HG03460 (cell line): ENCODE results near the gene SEMA4A.
"Not testable (repeated sequence)": the region's sequence is repeated elsewhere in the genome, so short reads cannot be mapped to it uniquely, and the experiment has no call there.

Source experiments
- ATAC-seq: cut with Tn5 transposase; IDR thresholded peaks from one replicate; pipeline ENCODE4 v1.9.1; 2021; ENCODE audit not compliant: unreplicated experiment

The SEMA4A gene

DNA sequence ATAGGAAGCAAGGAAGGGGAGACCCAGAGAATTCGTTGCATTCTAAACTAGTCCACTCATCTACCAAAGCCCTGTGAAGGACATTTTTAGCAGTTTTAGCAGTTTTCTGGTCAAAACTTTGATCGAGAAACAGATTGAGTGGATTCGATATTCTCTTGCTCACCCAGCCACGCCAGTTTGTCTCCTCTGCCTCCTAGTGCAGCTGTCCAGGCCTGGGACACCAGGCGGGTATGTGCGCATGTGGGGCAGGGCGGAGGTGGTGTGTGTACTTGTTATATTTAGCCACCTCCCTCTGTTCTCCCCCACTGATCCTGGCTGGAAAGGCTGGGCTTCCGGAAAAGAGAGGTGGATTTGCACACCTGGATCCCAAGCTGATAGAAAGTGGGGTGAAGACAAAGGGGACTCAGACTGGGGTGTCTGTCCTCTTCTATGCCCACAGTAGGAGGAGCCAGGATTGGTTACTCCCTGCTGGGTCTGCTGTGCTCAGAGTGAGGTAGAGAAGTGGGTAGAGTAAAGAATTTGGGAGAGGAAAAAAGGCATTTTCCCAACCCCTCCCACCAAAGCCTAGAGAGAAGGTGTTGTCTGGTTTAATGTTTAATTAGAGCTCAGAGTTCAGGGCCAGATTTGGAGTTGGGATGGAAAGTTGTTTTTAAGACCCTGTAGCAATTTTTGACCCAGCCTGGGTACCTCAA is 35.1 kb upstream of the SEMA4A start:
- ATAC-seq = no peak

DNA sequence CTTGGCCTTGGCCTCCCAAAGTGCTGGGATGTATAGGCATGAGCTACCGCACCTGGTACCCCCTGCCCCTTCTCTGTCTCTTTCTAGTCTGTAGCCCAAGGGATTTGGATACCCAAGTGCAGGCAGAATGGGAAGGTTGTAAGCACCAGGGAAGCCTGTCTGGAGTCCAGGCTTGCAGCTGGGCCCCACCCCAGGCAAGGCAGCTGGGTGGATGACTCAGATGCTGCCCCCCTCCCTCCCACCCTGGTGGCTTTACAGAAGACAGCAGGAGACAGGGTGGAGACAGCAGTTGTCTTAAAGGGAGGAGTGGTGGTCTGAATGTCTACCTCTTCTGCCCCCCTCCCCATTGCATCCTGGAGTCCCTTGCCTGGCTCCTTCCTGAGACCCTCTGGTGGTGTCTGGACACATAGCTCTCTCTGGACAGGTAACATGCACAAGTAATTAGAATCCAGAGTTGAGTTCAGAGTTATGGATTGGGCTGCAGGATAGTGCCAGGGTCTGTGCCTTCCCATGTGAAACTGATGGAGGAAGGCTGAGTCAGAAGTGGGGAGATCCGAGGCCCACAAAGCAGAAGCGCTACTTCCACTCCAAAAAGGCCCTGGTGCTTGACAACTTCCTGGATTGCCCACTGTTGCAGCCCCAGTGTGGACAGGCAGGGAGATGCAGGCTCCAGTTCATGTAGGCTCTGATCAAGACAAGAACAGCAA is 33.7 kb upstream of the SEMA4A start:
- ATAC-seq = no peak

DNA sequence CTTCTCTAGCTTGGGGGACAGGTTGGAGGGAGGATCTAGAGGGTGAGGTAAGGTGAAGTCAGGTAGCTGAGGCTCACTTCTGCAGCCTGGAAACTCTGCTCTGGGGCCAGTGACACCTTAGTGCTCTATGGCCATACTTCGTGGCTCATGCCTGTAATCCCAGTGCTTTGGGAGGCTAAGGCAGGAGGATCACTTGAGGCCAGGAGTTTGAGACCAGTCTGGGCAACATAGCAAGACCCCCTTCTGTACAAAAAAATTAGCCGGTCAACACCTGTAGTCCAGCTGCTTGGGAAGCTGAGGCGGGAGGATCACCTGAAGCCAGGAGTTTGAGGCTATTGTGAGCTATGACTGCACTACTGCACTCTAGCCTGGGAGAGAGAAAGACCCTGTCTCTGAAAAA is 33.1 kb upstream of the SEMA4A start:
- no peak for ATAC-seq

DNA sequence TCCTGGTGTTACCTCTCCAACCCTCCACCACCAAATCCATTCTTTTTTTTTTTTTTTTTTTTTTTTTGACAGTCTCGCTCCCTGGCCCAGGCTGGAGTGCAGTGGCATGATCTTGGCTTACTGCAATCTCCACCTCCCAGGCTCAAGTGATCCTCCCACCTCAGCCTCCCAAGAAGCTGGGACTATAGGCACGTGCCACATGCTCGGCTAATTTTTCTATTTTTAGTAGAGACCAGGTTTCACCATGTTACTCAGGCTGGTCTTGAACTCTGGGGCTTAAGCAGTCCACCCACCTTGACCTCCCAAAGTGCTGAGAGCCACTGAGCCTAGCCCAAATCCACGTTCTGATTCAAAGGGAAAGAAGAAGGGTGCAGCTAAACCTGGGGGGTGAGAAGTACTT is 32.4 kb upstream of the SEMA4A start:
- ATAC-seq = not testable (repeated sequence)

DNA sequence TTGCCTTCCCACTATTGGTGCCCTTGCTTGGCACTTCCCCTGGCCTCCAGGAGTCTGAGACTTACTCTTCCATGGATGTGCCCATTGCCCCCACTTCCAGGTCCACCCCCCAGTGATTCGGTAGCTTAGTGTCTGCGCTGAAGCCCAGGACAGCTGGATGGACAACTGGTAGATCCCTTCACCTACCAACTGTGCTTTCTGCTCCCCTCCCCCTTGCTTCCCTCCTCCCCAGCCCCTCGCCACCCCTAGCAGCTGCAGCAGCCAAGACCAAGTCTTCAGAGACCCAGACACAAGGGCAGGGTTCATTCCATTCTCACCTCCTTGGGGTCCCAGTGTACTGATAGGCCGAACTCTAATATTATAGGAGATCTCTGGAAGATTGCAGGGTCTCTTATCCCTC is 31.9 kb upstream of the SEMA4A start:
- ATAC-seq = no peak

DNA sequence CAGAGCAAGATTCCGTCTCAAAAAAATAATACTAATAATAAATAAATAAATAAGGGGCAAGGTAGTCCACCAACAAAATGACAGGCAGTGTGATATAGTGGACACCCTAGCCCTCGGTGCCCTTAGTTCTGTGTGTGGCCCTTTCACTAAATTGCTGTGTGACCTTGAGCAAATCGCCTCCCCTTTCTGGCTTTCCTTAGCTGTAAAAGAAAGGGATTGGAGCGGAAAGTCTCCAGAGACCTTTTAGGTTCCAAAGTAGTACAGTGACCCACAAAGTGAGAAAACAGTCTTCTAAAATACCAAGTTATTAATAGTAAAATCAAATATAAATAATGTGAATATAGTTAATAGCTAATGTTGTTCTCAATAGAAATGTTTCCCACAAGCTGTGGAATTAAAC is 31.3 kb upstream of the SEMA4A start:
- no peak for ATAC-seq

DNA sequence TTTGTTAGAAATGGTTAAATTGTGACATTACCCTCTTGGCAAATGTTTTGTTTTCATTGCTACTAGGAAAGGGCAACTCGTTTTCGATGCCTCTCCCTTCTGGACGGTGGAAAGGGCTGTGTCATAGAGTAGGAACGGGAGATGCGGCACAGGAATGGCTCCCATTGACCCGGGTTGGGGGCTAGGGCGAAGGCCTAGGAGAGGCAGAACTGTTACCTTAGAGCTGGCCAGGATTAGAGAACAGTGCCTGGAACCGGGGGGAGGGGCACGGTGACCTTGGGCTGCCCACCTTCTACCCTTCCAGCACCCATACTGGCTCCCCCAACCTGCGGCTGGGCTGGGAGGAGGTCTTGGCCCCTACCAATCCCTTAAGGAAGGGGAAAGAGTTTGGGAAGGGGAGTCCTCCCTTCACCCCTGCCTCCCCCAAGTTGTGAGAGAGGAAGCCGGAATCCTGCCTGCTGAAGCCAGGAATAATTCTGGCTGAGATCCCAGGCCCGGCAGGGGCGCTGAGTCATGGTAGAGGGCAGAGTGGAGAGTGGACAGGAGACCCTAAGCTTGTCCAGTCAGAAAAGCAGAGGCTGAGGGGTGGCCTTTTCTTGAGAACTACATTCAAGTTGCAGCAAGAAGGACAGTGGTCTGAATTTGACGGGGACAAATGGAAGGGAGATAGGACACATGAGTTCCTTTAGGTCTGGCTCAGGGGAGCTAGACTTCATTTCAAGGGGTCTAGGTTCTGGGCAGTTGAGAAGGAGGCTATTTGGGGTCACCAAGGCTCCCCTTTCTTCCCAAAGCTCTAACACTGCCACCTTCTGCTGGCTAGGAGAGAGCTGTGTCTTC is 30.6 kb upstream of the SEMA4A start:
- no peak for ATAC-seq

DNA sequence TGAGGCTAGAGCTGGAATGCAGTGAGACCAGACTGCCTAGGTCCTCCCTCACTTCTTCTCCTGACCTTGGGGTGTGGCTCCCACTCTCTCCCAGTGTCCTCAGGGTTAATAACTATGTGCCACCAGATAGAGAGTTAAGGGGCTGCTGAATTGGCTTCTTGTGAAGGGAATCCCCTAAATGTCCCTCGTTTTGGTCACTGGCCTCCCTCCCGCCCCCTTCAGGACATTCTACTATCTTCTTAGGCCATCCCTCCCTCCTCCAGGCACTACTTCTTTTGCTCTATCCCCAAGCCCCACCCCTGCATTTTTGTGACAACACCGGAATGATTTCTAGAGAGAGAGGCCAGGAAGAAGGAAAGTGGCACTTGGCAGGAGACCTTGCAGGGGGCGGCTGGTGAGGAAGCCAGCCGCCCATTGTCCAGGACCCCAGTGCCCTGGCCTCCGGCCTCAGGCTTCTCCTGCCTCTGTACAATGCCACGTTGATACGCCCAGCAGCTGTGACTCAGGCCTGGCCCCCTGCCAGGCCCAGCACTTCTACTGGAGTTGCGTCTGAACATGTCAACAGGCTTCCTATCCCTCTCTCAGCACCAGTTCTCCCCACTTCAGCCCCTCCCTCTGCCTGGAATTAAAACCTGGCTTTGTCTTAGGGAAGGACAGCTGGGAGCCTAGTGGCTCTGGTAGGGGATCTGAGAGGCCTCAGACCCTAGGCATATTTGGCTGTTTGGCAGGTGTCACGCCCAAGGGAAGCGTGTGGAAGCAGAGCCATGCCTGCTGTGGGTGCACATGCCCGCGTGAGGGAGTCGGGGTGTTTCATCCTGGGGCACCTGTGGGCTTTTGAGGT is 29.8 kb upstream of the SEMA4A start:
- ATAC-seq = no peak

DNA sequence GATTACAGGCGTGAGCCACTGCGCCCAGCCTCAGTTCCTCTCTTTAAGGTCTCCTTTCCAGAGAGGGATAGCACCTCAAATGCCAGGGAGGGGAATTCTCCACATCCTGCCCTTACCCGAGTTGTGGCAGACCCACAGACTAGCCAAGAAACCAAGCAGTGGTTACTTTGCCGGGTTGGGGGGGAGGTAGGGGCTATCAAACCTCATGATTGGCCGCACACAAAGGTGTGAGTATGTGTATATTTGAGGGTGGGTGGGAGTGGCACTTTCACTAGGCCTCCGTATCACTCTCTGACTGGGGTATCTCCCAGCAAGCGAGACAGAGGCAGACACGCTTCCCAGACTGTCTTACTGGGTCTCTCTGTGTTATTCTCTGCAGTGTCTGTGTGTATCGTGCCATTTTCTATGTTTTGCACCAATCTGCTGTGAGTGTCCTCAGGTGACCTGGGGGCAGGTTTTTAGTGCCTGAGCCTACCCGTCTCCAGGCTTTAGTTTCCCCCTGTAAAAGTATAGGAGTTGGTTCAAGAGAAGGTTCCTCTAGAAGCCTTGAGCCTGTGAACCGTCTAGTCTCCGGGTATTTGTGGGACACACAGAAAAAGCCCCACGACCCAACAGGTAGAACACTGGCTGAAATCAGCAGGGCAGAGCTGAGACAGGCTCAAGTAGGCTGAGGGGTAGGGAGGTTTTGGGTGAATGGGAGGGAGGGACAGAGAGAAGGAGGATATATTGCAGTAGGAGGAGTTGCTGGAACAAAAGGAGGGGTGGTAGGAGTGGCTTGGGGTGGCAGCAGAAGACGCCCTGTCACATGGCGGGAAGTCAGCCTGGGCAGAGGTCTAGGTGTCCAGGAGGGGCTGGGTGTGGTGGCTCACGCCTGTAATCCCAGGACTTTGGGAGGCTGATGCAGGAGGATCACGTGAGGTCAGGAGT is 28.6 kb upstream of the SEMA4A start:
- ATAC-seq = no peak

DNA sequence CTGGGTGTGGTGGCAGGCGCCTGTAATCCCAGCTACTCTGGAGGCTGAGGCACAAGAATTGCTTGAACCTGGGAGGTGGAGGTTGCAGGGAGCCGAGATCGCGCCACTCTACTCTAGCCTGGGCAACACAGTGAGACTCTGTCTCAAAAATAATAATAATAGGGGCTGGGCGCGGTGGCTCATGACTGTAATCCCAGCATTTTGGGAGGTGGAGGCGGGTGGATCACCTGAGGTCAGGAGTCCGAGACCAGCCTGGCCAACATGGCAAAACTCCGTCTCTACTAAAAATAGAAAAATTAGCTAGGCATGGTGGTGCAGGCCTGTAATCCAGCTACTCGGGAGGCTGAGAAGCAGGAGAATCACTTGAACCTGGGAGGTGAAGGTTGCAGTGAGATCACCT is 27.8 kb upstream of the SEMA4A start:
- ATAC-seq = not testable (repeated sequence)

DNA sequence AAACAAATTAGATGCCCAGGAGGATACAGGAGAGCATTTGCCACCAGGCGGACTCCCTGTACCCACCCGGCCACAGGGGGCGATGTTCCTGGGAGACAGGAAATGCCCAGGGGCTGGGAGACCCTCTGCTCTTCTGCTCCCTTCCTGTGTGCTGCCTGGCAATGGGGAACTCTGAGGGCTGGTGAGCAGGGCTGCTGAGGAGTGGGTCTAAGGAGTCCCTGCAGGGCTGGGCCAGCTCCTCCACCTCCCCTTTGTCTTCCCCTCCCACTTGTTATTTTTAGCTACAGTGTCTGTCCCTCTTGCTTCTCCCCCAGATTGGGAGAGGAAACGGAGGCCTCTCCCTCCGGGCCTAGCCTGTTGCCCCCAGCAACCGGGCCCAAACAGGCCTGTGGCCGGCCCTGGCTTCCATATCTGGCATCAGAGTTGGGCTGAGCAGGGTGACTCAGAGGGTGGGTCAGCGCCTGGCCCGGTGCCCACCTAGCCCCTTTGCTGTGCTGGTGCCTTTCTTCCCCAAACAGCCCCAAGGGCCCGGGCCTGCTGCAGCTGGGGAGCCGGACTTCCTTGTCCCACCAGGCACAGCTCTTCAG is 27.2 kb upstream of the SEMA4A start:
- peak; percentile 30 for ATAC-seq

DNA sequence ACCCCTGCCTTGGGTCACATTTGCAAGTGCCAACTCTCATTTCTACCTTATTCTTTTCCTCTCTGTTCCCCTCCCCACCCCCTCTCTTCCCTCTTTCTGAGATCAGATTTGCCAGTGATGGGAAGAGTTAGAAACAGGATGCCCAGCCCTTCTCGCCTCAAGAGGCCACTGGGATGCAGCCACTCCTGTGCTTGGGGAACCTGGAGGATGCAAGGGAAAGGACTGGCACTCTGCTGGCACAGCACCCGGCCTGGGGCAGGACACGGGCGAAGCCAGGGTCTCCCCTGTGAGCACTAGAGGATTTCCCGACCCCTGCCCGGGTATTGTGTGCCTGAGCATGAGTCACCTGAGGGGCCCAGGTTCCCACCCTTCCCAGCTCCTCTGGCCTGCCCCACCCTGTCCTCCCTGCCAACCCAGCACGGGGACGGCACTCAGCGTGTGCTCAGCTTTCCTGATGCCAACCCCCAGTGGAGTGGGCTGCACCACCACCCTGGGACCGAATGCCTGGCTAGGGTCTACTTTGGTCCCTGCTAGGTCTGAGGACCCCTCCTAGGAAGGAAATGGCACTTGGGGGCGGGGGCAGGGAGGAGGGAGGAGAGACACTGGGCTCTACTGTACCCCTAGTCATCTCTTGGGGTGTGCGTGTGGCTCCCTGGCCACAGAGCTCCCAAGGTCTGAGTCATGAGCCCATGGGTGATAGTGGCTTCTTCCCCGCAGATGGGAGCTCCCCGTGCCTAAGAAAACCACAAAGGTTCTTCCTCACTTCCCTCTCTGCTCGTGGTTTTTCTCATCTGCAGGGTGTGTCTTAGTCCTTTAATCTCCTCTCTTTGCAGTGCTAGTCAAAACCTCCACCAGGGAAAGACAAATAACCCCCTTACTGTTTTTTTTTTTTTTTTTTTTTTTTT is 26.5 kb upstream of the SEMA4A start:
- ATAC-seq = peak; percentile 50

DNA sequence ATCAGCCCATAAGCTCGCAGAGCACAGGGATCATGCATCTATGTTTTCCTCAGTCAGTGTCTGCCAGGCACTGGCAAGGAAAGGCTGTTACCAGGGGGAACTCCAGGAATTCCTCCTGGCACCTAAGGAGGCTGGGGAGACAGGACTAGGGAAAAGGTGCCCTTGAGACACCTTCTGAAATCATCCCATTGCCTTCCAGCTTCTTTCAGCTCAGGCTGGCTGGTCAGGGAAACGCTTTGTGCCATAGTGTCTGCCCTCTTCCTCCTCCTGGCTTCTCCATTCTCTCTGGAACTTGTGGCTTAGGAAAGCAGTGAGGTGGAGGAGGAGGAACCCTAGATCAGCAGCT is 25.1 kb upstream of the SEMA4A start:
- ATAC-seq = no peak

DNA sequence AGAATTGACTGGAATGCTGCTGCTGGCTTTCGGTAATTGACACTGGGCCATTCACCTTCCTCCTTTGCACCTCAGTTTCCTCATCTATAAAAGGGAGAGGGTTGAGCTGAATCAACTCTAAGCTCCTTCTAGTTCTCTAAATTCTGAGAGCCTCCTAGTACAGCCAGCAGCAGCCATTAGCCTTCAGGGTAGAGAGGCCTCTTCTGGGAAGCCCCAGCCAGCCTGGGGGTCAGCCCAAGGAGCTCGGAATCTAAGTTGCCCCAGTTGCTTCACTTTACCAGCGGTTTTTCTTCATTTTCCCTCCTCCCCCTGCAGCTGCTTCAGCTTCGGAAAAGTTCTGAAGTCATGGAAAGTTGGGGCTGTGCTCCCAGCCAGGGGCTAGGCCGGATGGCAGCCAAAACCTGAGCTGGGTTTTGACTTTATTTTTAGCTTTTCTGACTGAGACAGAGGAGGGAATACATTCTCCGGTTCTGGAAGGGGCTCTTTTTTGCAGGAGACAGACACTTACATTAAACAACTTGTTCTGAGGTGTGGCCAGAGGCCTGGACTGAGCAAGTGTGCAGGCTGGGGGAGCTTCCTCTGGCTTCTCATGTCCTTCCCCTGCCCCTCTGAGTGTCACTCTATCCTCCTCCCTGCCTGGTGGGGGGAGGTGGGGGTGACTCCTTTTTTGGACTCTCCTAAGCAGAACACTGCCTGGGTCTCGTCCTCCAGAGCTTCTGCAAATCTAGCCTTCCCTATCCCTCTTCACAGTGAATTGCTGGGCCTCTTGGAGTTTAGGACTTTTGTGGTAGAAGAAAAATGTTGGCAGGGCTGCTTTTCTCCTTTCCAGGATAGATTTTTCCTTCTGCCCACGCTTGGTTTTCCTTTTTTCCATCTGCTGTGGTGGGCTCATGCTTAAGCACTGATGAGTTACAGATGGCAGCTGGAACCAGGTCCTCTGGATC is 24.5 kb upstream of the SEMA4A start:
- ATAC-seq = no peak

DNA sequence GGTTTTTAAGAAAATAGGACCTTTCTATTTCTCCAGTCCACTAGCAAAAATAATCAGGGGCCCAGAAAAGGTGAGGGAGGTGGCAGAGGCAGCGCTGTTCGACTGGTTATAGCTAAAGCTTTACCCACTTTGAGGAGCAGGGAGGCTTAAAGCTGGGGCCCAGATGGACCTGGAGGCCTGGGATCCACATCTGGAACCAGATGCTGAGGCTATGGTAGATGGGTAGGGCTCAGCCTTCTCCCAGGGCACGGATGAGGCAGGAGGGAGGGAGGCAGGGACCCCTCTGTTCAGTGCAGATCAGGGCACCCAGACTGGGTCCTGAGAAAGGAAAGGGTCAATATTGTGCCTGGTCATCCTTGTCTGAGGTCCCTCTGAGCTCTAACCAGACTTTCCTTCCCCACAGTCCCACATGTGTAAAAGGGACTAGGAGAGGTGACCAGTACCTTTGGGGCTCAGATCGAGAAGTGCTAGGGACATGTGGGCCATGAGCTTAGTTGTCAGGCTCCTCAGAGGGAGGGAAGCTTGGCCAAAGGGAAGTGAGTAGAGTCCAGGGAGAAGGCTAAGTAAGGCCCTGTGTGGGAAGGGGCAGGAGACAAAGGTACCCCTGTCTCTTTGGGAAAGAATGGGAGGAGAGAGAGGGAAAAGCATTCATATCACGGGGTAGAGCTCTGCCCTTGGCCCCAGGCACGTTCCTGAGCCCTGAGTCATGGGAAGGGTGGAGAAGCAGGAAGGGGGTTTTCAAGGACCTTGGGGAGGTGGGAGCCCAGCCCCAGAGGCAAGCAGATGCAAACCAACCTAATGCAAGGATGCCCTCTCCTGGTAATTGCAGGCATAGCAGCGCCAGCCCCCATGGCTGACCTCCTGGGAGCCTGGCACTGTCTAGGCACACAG is 23.5 kb upstream of the SEMA4A start:
- ATAC-seq = no peak

DNA sequence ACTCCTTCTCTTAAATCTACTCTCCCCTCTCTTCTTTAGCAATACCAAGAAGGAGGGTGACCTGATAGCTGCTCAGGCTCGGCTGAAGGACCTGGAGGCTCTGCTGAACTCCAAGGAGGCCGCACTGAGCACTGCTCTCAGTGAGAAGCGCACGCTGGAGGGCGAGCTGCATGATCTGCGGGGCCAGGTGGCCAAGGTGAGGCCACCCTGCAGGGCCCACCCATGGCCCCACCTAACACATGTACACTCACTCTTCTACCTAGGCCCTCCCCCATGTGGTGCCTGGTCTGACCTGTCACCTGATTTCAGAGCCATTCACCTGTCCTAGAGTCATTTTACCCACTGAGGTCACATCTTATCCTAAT is 22.8 kb upstream of the SEMA4A start:
- no peak for ATAC-seq
